Activated CD4-positive, alpha-beta T cell treated with anti-CD3 and anti-CD28 coated beads for 36 hours (primary cell): ENCODE measurements around the gene LIMA1. TPM values are rescaled to one million over a fixed set of nuclear protein-coding genes. Genes with fewer than 3 reads are reported as not detected.
"Not testable (repeated sequence)": the region's sequence is repeated elsewhere in the genome, so short reads cannot be mapped to it uniquely, and the experiment has no call there.

Experiments
- ATAC-seq: fragments of 200-7000 bp; cut with Tn5 transposase; one replicate; pipeline ENCODE4 v1.10.0; 2021; ENCODE audit warnings: mild to moderate bottlenecking, moderate library complexity
- CTCF ChIA-PET: fragments of 350-600 bp; sonication (Branson Sonifier 250); formaldehyde crosslinking; loops from one replicate; lab custom pipeline; 2021; ENCODE audit warnings: antibody characterized with exemption; lab: Charles Lee
- POLR2A ChIA-PET: fragments of 350-600 bp; sonication (Branson Sonifier 250); formaldehyde crosslinking; loops from one replicate; lab custom pipeline; 2021; ENCODE audit warnings: antibody characterized with exemption, inconsistent platforms; lab: Charles Lee
- DNase-seq: peaks from one replicate; pipeline ENCODE4 v3.0.0-alpha.2; 2020
- H3K27ac Mint-ChIP-seq: one replicate; pipeline ENCODE4 v1.8.0; 2021; ENCODE audit warnings: mixed read lengths
- H3K27me3 Mint-ChIP-seq: one replicate; pipeline ENCODE4 v1.8.0; 2021; ENCODE audit warnings: mixed read lengths
- H3K36me3 Mint-ChIP-seq: one replicate; pipeline ENCODE4 v1.8.0; 2021; ENCODE audit warnings: low read depth, mixed read lengths
- H3K4me1 Mint-ChIP-seq: one replicate; pipeline ENCODE4 v1.8.0; 2021; ENCODE audit warnings: mixed read lengths
- H3K4me3 Mint-ChIP-seq: one replicate; pipeline ENCODE4 v1.8.0; 2021; ENCODE audit warnings: mild to moderate bottlenecking, moderate library complexity, mixed read lengths
- H3K9me3 Mint-ChIP-seq: one replicate; pipeline ENCODE4 v1.8.0; 2021; ENCODE audit warnings: low read depth, mixed read lengths
- intact Hi-C, 2 experiments: fragments of 100-400 bp; cut with DNase I in 1 of 2; cut with micrococcal nuclease in 1 of 2; formaldehyde crosslinking; loops; one replicate each; pipeline versions ENCODE4 v1.14.2 to v1.15.1; 2022 to 2024; cut with DNase I, micrococcal nuclease
- total RNA-seq, 2 experiments: library from RNA; stranded (reverse); gene quantifications; one replicate each; pipeline ENCODE4 v1.2.3, GENCODE V29; 2021

Gene LIMA1
- total RNA-seq, 2 experiments from 2014 or later: 69.7 to 90.4 TPM

DNA sequence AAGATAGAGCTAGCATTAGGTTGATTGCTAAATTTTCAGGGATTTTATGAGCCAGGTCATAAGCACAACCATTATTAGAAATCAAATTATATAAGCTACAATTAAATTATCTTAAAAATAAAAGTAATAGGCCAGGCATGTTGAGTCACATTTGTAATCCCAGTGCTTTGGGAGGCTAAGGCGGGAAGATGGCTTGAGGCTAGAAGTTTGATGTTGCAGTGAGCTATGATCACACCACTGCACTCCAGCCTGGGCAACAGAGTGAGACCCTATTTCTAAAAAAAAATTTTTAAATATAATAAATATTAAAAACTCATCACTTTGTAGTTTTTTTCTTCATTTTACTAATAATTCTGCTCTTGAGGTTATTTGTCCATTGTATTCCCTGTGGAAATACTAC, 1.9 kb upstream of the LIMA1 start:
- no peak for ATAC-seq
- no peaks in the 10 kb centered on the region for H3K9me3 Mint-ChIP-seq
- ChIA-PET CTCF (interaction anchor here (0.7 to 1.3 kb wide), 3 partner anchors 153 to 293 kb away, joined by 3 read pairs; partner anchors contain the start of gene SMARCD1), POLR2A (interaction anchor here (0.6 kb wide), 1 partner anchor 39 kb away, joined by 9 read pairs; no protein-coding TSS in a partner anchor)
- no peaks in the 10 kb centered on the region for H3K27me3 Mint-ChIP-seq
- H3K4me1 Mint-ChIP-seq: peaks cover 20% of the 10 kb centered on the region
- DNase-seq: no peak
- peak overlapping the region; percentile 32 for H3K4me3 Mint-ChIP-seq
- H3K27ac Mint-ChIP-seq: no peak overlapping the region
- intact Hi-C loops: no loop called here
- H3K36me3 Mint-ChIP-seq: no peaks in the 10 kb centered on the region

- Mint-ChIP-seq H3K9me3 (no peaks in the 10 kb centered on the region), H3K4me3 (peak overlapping the region; percentile 91), H3K27ac (peak overlapping the region; percentile 85), H3K36me3 (no peaks in the 10 kb centered on the region), H3K4me1 (peaks cover 20% of the 10 kb centered on the region), H3K27me3 (no peaks in the 10 kb centered on the region)
- ATAC-seq (peak; percentile 16), DNase-seq (no peak)
- POLR2A ChIA-PET: interaction anchor here (0.5 to 1.4 kb wide), 2 partner anchors 61 to 70 kb away, joined by 3 to 4 read pairs; no protein-coding TSS in a partner anchor
- CTCF ChIA-PET: interaction anchor here (0.5 to 1.8 kb wide), 5 partner anchors 8 to 353 kb away, joined by 3 to 4 read pairs (median 3); no protein-coding TSS in a partner anchor
- intact Hi-C loops: loop anchor here (1.0 to 5.0 kb wide), 9 partner anchors 31 to 1670 kb away; partner anchors contain the start of genes LARP4 (in 2 of the 2), ACVR1B (in 1 of the 2), CERS5 (in 1 of the 2) and COX14 (in 1 of the 2)
Observed at GRCh38 chr12:50282721-50283228, 545 bp downstream of the LIMA1 start.

DNA sequence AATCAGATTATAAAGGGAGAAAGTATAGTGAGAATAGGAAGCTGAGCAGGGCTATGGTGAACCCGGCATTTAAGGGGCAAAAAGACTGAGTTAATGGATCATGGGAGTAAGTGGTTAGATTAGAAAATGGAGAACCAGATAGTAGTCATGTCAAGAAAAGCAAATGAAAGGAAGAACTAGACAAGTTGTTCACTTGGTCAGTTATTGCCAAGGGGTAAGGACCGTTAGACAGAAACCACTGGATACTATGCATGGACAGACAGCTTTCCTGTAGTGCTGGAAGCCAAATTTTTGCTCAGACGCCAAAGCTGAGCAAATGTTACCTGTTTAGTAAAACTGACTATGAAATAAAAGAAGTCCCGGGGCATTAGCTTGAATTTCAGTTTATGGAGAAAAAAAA, 3.8 kb downstream of the LIMA1 start:
- H3K27ac Mint-ChIP-seq: no peak overlapping the region
- CTCF ChIA-PET: no interaction called here
- peaks cover 22% of the 10 kb centered on the region for H3K4me1 Mint-ChIP-seq

DNA sequence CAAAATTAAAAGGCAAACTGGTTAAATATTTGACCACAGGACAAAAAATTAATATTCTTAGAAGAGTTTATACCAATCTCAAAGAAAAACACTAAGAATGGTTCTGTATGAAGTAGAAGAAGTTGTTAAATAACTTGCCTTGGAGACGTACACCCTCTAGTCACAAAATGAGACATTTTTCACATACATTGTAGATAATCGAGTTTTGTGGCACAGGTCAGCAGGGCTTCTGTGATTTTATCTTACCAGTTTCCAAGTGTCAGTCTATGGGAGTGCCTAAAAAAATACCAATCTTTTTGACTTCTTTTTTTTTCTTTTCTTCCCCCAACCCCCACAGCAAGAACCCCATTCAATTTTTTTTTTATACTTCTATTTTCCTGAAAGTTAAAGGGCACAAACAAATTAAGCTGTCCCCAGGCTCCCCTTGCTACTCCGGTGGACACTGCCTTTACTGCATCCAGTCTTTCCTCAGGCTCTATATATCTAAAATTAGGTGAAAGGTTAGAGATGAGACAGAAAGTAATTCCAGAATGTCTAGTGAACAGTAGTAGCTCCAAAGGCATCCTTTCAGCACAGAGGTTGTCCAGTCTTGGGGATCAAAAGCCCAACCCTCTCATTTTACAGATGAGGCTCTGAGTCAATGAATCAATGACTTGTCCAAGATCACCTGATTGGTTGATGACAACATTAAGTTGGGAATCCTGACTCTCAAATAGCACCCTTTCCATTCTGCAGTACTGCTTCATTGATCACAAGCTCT, 6.2 kb downstream of the LIMA1 start:
- Mint-ChIP-seq H3K9me3 (no peaks in the 10 kb centered on the region), H3K4me3 (no peak overlapping the region), H3K36me3 (no peaks in the 10 kb centered on the region), H3K4me1 (peaks cover 13% of the 10 kb centered on the region), H3K27ac (no peak overlapping the region), H3K27me3 (no peaks in the 10 kb centered on the region)
- no peak for ATAC-seq
- no peak for DNase-seq
- POLR2A ChIA-PET: no interaction called here
- CTCF ChIA-PET: no interaction called here
- intact Hi-C loops: no loop called here

More for the DNA sequence above, 3.8 kb downstream of the LIMA1 start:
- Mint-ChIP-seq H3K36me3 (no peaks in the 10 kb centered on the region), H3K4me3 (no peak overlapping the region), H3K9me3 (no peaks in the 10 kb centered on the region), H3K27me3 (no peaks in the 10 kb centered on the region)
- no peak for DNase-seq
- intact Hi-C loops: no loop called here
- no peak for ATAC-seq
- POLR2A ChIA-PET: no interaction called here

GRCh38 chr12:50276068-50276467, 7.3 kb downstream of the LIMA1 start:
- no peaks in the 10 kb centered on the region for H3K9me3 Mint-ChIP-seq
- H3K36me3 Mint-ChIP-seq: no peaks in the 10 kb centered on the region
- no peak overlapping the region for H3K4me3 Mint-ChIP-seq
- ChIA-PET POLR2A (no interaction called here), CTCF (interaction anchor here (0.7 kb wide), 1 partner anchor 695 kb away, joined by 3 read pairs; no protein-coding TSS in a partner anchor)
- H3K27me3 Mint-ChIP-seq: no peaks in the 10 kb centered on the region
- H3K4me1 Mint-ChIP-seq: peaks cover 5% of the 10 kb centered on the region
- ATAC-seq (no peak), DNase-seq (no peak)
- H3K27ac Mint-ChIP-seq: no peak overlapping the region
- intact Hi-C loops: no loop called here

DNA sequence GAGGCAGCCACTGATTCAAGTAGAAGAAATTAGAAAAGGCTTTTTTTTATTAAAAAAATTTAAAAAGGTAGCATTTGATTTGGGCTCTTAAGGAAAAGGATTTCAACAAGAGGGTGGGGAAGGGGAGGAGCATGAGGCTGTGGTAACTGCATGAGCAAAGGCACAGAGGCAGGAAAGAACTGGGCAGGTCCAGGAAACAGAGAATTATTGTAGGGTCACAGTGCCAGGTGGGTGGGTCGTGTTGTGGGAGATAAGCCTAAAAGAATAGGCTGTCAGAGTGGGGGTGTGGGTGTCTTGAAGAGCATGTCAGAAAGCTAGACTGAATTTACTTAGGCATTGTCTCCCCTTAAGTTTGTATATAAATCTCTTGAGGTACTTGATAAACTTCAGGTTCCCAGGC, 7.8 kb downstream of the LIMA1 start:
- DNase-seq (no peak), ATAC-seq (no peak)
- Mint-ChIP-seq H3K36me3 (no peaks in the 10 kb centered on the region), H3K9me3 (no peaks in the 10 kb centered on the region), H3K4me1 (peaks cover 5% of the 10 kb centered on the region), H3K27ac (no peak overlapping the region), H3K4me3 (no peak overlapping the region), H3K27me3 (no peaks in the 10 kb centered on the region)
- CTCF ChIA-PET: interaction anchor here (0.7 kb wide), 1 partner anchor 694 kb away, joined by 3 read pairs; no protein-coding TSS in a partner anchor
- POLR2A ChIA-PET: no interaction called here
- intact Hi-C loops: no loop called here

DNA sequence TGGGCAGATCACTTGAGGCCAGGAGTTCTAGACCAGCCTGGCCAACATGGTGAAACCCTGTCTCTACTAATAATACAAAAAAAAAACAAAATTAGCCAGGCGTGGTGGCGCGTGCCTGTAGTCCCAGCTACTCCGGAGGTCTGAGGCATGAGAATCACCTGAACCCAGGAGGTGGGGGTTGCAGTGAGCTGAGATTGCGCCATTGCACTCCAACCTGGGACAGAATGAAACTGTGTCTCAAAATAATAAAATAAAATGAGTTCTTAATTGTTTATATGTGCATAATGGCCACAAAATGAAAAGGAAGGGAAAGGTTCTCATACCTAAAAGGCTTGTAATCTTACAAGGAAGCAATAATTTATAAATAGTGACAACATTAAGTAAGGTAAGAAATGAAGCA, 8.2 kb downstream of the LIMA1 start:
- ATAC-seq, DNase-seq, H3K4me3 Mint-ChIP-seq, H3K36me3 Mint-ChIP-seq, H3K27ac Mint-ChIP-seq, H3K27me3 Mint-ChIP-seq, H3K9me3 Mint-ChIP-seq, H3K4me1 Mint-ChIP-seq, POLR2A ChIA-PET, intact Hi-C loops: not testable (repeated sequence)
- CTCF ChIA-PET: interaction anchor here (1.1 kb wide), 2 partner anchors 10 to 99 kb away, joined by 3 to 5 read pairs; no protein-coding TSS in a partner anchor

GRCh38 chr12:50271724-50272247, 11.5 kb downstream of the LIMA1 start:
- CTCF ChIA-PET: no interaction called here

GRCh38 chr12:50268482-50268881, 14.8 kb downstream of the LIMA1 start:
- intact Hi-C loops: no loop called here
- Mint-ChIP-seq H3K4me1 (no peaks in the 10 kb centered on the region), H3K4me3 (no peak overlapping the region), H3K9me3 (no peaks in the 10 kb centered on the region), H3K27ac (no peak overlapping the region), H3K36me3 (no peaks in the 10 kb centered on the region), H3K27me3 (no peaks in the 10 kb centered on the region)
- ChIA-PET CTCF (no interaction called here), POLR2A (no interaction called here)
- DNase-seq: no peak
- ATAC-seq: no peak

More at GRCh38 chr12:50271724-50272247, 11.5 kb downstream of the LIMA1 start:
- Mint-ChIP-seq H3K4me1 (peaks cover 5% of the 10 kb centered on the region), H3K27me3 (no peaks in the 10 kb centered on the region), H3K36me3 (no peaks in the 10 kb centered on the region), H3K9me3 (no peaks in the 10 kb centered on the region), H3K4me3 (no peak overlapping the region), H3K27ac (no peak overlapping the region)
- intact Hi-C loops: no loop called here
- ATAC-seq: no peak
- no peak for DNase-seq
- POLR2A ChIA-PET: no interaction called here

DNA sequence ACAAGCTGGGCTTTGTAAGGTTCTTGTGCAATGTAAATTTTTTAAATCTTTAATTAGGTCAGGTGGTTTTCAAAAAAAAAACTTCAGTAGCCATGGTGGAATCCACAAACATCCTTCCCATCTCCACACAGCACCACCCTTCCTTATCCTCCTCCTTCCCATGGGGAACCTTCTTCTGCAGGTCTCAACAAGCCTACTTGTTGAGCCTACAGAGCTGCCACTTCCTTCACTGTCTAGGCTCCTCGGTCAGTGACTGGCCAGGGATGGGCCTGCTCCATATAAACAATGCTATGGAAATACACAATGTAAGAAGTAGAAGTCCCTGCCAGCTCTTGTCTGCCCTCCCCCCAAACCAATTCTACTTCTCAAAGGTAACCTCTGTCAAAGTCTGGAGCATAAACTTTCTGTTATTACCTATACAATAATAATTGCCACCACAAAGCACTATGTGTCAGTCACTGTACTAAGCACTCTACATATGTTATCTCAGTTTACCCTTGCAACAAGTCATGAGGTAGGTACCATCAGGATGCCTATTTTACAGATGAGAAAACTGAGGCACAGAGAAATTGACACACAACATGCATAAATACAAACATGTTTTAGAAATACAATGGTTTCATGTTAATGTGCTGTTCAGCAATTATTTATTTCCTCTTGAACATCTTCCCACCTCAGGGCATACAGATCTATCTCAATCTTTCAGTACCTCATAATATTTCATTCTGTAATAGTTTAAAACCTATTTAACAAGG, 17.4 kb downstream of the LIMA1 start:
- no peak overlapping the region for H3K27ac Mint-ChIP-seq
- no peak for DNase-seq
- H3K4me1 Mint-ChIP-seq: no peaks in the 10 kb centered on the region
- intact Hi-C loops: no loop called here
- ChIA-PET CTCF (interaction anchor here (0.5 to 1.5 kb wide), 2 partner anchors 9 to 37 kb away, joined by 4 to 5 read pairs; no protein-coding TSS in a partner anchor), POLR2A (no interaction called here)
- no peaks in the 10 kb centered on the region for H3K36me3 Mint-ChIP-seq
- ATAC-seq: no peak
- H3K27me3 Mint-ChIP-seq: no peaks in the 10 kb centered on the region
- H3K4me3 Mint-ChIP-seq: no peak overlapping the region
- no peaks in the 10 kb centered on the region for H3K9me3 Mint-ChIP-seq

GRCh38 chr12:50263832-50264231, 19.5 kb downstream of the LIMA1 start:
- no peaks in the 10 kb centered on the region for H3K27me3 Mint-ChIP-seq
- CTCF ChIA-PET: interaction anchor here (0.5 kb wide), 1 partner anchor 35 kb away, joined by 3 read pairs; no protein-coding TSS in a partner anchor

More at GRCh38 chr12:50263832-50264231, 19.5 kb downstream of the LIMA1 start:
- DNase-seq (no peak), ATAC-seq (no peak)
- Mint-ChIP-seq H3K4me1 (no peaks in the 10 kb centered on the region), H3K36me3 (no peaks in the 10 kb centered on the region), H3K4me3 (no peak overlapping the region), H3K27ac (no peak overlapping the region), H3K9me3 (no peaks in the 10 kb centered on the region)
- POLR2A ChIA-PET: no interaction called here
- intact Hi-C loops: no loop called here
